ENCODE data around the gene LNPK.
A peak's percentile ranks its signal among the peaks of the same experiment; 100 is the strongest.
"Not testable (repeated sequence)": the region's sequence is repeated elsewhere in the genome, so short reads cannot be mapped to it uniquely, and the experiment has no call there.

Gene LNPK

DNA sequence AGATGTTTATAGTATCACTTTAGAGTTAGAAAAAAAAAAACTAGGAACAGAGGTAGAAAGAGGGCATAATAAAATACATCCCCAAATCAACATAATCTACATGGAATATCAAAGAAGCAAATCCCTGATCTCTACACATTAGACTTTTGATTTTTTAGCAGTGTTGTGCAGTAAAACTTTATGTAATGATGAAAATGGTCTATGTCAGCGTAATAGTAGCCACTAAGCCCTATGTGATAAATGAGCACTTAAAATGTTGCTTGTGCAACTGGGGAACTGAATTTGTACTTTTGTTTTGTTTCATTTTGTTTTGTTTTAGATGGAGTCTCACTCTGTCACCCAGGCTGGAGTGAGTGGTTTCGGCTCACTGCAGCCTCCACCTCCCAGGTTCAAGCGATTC lies 36.3 kb downstream of the LNPK start:
- DNase-seq, result no peak

DNA sequence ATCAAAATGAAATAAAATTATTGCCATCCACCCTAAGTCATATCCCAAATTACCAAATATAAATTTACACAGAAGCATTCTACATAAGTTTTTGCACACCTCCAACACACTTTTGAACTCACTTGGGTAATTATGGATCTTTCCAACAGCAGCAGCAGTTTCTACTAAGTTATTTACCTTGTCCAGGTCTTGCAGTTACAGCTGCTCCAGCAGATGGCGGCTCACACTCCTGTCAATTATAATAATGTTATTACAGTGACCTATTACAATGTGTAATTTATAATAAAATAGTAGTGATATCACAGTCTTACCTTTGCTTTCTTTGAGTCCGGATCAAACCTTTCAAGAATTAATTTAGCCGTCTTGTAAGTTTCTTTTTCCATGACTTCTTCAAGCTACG lies 37.9 kb downstream of the LNPK start:
- DNase-seq, result peak in 1 of 2 experiments; percentile 7

DNA sequence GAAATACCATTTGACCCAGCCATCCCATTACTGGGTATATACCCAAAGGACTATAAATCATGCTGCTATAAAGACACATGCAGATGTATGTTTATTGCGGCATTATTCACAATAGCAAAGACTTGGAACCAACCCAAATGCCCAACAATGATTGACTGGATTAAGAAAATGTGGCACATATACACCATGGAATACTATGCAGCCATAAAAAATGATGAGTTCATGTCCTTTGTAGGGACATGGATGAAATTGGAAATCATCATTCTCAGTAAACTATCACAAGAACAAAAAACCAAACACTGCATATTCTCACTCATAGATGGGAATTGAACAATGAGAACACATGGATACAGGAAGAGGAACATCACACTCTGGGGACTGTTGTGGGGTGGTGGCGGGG lies 38.9 kb downstream of the LNPK start:
- DNase-seq, result not testable (repeated sequence)

DNA sequence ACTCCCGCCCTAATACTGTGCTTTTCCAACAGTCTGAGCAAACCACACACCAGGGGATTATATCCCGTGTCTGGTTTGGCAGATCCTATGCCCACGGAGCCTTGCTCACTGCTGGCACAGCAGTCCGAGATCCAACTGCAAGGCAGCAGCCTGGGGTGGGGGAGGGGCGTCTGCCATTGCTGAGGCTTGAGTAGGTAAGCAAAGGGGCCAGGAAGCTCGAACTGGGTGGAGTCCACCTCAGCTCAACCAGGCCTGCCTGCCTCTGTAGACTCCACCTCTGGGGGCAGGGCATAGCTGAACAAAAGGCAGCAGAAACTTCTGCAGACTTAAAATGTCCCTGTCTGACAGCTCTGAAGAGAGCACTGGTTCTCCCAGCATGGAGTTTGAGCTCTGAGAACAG lies 44.2 kb downstream of the LNPK start:
- DNase-seq, result no peak

DNA sequence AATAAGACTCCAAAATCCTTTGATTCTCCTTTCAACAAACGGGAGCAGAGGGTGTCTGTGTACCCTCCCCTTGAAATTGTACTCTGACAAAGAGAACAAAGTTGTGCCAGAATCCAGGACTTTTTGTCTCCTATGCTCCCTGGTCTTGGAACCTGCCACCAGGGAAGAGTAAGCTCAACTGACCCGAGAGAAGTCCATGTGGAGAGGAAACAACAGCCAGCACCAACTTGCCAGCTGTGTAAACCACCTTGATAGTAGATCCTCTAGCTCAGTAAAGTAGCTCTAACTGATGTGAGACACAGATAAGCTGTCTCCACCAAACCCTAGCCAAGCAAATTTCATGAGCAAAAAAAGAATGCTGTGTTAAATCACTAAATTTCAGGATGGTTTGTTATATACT lies 46.9 kb downstream of the LNPK start:
- no peak for DNase-seq

DNA sequence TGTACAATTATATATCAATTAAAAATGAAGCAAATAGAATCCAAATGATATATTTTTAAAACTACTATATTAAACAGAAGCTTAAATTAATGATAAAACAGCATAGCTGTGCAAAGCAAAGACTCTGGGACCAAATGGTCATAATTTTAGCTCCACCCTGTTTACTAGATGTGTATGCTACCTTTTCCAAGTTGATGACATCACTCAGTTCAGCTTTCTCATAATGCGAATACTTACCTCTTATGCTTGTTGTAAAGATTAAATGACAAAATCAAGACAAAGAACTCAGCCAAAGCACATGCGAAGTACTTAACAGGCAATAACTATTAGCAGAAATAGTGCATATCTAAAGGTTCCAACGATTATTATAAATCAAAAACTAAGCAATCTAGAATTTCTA lies 51.6 kb downstream of the LNPK start:
- no peak for DNase-seq

DNA sequence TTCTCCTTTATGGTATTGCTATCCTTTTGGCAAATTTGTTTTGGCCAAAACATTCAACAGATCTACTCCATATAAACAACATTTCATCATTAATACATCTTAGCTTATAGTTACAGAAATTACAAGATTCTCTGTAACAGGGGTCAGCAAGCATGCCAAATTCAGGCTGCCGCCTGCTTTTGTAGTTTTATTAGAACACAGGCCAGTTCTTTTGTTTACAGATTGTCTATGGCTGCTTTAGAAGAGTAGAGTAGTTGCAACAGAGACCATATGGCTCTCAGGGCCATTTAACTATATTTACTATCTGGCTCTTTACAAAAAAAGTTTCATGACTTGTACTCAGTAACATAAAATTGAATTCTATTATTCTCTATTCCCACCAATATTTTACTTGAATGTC lies 53.9 kb downstream of the LNPK start:
- DNase-seq, result no peak

DNA sequence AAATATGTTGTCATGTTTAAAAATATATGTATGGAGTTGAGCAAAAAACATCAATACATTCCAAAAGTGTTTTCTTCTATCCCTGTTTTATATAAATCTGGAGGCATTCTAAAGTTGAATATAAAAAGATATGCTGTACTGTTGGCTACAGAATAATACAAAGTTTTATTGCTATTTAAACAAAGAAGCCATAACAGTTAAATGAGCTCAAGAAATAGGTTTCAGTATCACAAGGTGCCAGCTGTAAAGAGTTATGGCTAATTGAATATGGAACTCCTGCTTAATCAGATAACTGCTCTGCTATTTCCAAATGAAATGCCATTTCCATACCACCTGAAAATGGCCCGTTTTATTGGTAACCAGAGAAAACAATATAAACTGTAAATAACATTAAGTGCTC lies 55.0 kb downstream of the LNPK start:
- DNase-seq, result no peak

DNA sequence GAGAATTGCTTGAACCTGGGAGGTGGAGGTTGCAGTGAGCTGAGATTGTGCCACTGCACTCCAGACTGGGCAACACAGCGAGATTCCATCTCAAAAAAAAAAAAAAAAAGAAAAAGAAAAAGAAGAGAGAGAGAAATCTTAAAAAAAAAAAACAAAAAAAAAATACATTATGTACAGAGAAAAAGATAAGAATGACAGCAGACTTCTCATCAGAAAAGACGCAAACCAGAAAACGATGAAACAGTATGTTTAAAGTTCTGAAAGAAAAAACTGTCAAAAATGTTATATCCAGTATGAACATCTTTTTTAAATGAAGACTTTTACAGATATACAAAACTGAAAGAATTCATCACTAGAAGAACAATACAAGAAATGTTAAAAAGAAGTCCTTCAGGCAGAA lies 60.4 kb downstream of the LNPK start:
- DNase-seq, result no peak

DNA sequence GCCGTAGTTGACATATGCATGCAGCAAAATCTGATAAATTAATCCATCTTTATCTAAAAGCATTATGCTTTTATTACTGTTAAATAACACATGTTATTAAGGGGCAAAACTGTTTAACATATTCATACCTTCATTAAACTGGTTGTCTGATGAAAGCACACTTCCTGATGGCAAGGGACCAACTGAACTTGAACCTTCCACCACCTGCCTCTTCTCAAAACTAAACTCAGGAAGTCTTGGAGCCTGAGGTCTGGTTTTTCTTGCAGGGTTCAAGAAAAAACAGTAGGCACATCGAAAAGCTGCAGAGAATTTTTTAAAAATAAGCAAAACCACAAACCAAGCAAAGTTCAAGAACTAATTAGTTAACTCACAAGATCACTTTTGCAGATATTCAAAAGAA lies 64.9 kb downstream of the LNPK start:
- DNase-seq, result no peak

DNA sequence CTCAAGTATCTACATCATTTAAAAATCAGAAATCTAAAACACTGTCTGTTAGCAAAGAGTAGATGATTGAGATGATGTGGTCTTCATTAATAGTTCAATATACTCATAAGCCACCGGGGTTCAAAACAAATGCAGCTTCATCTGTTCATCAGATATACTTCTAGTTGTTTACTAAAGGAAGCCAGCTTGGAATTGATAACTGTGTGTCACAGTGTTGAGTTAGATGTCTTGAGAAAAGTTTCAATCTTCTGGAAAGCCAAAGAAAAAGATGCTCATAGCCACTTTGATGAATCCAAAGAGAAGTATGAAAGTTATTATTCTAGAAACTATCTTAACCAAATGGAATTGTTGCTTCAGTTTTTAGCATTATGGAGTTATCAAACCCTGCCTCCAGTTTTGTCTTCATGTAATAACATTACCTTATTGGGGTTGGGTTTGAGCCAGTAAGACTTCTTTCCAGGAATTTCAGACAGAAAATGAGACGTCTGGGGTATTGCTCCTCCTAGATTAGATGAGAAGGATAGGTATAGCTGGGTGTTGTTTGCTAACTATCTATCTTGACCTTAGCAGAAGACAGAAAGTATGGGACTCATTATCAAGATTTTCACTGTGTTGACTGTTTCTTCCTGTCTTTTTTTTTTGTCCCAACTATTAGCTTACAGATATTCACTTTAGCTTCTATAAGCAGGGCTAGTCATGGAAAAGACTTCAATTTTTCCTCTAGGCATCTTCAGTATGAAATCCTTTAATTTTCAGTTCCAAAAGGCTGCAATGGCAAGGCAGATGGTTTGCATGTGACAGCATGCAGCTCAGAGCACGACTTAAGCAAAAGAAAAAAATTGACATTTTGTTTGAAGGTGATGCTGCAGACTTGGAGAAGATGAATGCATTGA lies 66.5 kb downstream of the LNPK start:
- DNase-seq, result no peak

DNA sequence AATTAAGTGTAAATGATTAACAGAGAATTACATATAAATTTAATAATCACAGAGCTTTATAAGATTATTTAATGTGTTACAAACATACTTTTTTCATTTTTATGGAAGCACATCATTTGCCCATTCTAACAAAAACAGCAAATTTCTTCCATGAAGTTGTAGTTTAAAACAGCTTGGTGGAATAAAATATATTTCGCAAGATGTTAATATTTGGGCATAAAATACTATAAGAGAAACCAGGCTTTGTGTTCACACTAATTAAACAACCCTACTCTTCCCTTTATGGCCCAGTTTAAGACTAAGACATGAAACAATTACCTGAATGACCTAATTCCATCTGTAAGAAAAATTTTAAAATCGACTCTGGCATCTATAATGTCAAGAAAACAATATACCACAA lies 69.4 kb downstream of the LNPK start:
- DNase-seq, result no peak

DNA sequence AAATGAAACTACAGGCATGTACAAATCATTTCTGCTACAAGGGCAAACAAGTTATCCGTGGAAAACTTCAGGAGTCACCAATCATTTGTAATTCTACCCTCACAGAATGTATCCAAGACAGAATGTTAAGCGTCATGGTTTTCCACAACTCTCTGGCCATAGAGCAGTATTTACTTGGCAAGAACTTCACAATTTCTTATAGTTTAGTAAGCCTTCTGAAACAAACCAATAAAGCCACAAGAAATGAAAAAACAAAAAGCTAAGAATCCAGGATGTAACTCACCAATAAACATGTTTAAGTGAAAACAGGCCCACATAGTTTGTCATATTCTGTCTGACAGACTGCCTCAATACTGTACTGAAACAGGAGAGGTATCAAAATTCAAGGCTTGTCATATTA lies 70.3 kb downstream of the LNPK start:
- DNase-seq, result no peak

DNA sequence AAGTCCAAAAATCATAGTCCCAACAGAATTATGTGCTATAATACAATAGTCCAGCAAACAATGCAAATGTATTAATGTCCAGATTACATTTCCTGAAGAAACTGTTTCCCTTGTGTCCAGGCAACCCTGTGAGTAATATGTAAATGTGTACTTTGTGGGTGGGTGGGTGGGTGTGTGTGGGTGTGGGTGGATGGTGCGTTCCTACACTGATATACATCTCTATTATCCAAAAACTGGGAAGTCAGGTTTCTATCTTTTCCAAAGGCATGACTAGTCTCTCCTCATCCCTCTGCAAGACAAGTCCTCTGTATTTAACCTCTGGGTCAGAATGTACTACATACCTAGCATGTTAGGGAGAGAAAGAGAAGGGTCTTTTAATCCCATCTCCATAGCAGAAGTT lies 71.6 kb downstream of the LNPK start:
- no peak for DNase-seq

DNA sequence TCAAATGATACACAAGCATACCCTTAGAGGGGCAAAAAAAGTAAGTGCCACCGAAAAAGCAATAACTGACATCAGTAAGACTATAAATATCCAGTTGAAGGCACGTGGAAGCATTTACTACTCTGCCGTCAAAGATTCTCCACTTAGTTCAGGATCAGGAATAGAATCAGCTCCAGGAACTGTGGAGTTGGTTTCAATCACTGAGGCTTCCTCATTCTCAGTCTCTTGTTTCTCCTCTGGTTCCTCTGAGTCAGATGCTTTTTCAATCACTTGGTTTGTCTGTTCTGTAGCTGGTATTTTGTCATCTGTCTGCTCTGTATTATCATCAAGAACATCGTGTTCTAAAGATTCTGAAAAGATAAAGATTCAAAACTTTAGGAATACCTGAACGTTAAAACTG lies 72.2 kb downstream of the LNPK start:
- DNase-seq, result no peak

DNA sequence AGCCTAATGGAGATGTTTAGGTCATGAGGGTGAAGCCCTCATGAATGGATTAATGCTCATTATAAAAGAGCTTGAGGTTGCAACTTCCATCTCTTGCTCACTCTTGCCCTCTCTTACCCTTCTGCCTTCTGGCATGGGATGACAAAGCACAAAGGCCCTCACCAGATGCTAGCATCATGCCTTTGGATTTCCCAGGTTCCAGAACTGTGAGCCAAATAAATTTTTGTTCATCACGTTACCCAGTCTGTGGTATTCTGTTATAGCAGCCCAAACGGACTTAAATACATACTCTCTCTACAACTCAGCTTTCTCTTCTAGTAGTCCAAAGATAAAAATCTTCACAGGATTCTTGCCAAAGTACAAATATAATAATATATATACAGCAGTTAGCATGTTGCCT lies 75.8 kb downstream of the LNPK start:
- DNase-seq, result no peak

DNA sequence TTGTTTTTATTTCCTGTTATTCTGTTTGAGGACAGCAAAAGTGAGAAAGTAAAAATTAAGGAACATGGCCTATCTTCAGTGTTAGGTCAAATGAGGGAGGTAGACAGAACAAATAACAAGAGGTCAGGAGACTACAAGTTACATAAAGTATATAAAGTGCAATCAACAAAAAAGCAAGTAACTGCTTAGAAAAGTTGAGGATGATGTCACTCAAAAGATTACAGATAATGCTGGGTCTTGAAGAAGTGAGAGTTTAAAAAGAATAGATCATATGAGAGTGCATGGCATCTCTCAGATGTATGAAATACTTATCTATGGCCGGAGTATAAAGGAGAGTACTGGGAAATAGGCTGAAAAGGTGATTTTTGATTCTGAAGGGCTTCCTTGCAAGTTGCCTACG lies 79.9 kb downstream of the LNPK start:
- DNase-seq, result no peak

DNA sequence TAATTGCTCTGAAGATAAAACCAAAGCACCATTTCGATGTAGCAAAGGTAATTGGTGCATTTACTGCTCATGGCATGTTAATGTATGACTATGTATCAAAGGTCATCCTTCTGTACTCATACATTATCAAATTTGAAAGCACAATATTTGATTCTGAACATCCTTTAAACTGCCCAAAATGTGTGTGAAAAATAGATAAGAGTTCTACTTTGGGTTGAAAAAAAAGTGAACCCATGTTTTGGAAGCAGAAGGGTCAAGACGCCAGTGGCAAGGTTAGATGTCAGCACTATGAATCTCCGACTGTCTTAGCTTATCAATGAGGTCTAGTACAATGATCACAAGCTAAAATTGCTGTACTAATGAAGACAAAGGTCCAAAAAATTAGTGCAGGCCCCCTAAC lies 83.1 kb downstream of the LNPK start:
- DNase-seq, result no peak

DNA sequence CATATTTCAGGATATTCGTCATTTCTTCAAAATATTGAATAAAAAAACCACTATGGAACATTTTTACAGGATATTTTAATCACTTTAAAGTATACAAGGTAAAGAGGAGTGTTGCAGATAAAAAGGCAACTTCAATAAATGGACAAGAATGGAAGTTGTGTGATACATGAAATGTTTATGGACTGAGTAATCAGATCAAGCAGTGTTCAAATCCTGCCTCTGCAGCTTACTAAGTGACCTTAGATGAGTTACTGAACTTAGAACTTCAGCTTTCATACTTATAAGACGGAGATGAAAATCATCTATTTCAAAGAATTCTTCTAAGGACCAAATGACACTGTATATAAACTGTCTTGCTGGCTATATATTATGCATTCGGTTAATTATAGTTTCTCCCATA lies 87.2 kb downstream of the LNPK start:
- no peak for DNase-seq

DNA sequence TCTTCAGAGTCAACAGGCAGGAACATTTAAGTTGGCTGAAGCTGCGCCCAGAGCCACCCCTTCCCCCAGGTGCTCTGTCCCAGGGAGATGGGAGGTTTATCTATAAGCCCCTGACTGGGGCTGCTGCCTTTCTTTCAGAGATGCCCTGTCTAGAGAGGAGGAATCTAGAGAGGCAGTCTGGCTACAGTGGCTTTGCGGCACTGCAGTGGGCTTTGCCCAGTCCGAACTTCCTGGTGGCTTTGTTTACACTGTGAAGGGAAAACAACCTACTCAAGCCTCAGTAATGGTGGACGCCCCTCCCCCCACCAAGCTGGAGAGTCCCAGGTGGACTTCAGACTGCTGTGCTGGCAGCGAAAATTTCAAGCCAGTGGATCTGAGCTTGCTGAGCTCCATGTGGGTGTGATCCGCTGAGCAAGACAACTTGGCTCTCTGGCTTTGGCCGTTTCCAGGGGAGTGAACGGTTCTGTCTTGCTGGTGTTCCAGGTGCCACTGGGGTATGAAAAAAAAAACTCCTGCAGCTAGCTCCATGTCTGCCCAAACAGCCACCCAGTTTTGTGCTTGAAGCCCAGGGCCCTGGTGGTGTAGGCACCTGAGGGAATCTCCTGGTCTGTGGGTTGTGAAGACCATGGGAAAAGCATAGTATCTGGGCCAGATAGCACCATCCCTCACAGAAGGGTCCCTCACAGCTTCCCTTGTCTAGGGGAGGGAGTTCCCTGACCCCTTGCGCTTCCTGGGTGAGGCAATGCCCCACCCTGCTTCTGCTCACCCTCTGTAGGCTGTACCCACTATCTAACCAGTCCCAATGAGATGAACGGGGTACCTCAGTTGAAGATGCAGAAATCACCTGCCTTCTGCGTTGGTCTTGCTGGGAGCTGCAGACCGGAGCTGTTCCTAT lies 88.0 kb downstream of the LNPK start:
- DNase-seq, result not testable (repeated sequence)

DNA sequence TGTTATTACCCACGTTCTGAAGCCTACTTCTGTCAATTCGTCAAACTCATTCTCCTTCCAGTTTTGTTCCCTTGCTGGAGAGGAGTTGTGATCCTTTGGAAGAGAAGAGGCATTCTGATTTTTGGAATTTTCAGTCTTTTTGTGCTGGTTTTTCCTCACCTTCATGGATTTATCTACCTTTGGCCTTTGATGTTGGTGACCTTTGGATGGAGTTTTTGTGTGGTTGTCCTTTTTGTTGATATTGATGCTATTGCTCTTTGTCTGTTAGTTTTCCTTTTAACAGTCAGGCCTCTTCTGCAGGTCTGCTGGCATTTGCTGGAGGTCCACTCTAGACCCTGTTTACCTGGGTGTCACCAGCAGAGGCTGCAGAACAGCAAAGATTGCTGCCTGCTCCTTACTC lies 88.8 kb downstream of the LNPK start:
- not testable (repeated sequence) for DNase-seq

DNA sequence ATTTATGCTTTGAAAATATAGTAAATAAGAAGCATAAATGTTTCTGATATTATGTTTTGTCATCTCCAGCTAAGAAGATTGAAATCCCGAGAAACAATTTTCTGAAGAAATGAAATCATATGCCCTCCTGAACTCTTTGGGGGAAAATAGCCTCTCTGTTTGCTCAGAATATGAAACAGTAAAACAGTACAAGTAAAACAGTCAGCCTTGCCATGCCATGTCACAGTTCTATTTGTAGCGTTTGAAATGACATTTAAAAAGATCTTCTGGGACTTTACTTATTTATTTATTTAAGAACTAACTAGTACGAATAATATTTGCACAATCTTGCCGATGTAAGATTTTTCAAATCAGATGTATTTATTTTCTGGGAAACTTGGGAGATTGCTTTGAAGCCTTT lies 98.0 kb downstream of the LNPK start:
- no peak for DNase-seq

DNA sequence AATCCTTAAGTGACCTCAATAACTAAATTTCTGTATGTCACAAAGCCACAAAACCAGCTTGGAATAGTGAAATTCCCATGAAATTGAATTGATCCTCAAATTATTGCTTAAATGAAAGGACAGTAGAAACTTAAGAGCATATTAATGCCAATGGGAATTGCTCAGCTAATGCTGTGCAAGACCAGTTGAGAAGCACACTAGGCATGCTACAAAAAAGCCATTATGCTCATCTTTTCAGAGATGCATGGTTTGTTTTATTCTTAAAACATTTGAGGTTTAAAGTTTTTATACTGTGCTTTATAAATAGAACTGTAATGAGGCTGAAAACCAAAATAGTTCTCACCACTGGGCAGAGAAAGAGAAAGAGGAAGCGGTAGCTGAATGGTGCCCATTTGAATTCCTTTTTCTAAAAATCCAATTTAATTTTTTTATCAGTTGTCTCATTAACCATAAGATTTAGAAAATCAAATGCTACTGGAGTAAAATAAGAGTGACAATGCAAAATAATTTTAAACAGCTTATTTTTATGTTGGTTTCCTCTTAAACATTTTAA lies 98.6 kb downstream of the LNPK start:
- DNase-seq, result no peak

DNA sequence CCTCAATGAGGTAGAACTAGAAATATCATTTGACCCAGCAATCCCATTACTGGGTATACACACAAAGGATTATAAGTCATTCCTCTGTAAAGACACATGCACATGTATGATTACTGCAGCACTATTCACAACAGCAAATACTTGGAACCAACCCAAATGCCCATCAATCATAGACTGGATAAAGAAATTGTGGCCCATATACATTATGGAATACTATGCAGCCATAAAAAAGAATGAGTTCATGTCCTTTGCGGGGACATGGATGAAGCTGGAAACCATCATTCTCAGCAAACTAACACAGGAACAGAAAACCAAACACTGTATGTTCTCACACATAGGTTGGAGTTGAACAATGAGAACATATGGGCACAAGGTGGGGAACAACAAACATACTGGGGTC lies 106.1 kb downstream of the LNPK start:
- not testable (repeated sequence) for DNase-seq

Measured in SHP77 (cell line).